WI38 (cell line): ENCODE data around the gene MRFAP1L1.
"Not testable (repeated sequence)": the region's sequence is repeated elsewhere in the genome, so short reads cannot be mapped to it uniquely, and the experiment has no call there.

Experiments
- H3K4me3 ChIP-seq: 2 replicates; pipeline ENCODE4 v1.5.1; 2011; ENCODE audit warnings: low read depth, mild to moderate bottlenecking, control low read depth, low read length
- TF ChIP-seq, protein P1 (sequence below): IDR thresholded peaks from 2 replicates; pipeline ENCODE4 v1.5.1; 2012; ENCODE audit warnings: low read depth, mild to moderate bottlenecking, control low read depth, low read length

MRFAP1L1 gene

DNA sequence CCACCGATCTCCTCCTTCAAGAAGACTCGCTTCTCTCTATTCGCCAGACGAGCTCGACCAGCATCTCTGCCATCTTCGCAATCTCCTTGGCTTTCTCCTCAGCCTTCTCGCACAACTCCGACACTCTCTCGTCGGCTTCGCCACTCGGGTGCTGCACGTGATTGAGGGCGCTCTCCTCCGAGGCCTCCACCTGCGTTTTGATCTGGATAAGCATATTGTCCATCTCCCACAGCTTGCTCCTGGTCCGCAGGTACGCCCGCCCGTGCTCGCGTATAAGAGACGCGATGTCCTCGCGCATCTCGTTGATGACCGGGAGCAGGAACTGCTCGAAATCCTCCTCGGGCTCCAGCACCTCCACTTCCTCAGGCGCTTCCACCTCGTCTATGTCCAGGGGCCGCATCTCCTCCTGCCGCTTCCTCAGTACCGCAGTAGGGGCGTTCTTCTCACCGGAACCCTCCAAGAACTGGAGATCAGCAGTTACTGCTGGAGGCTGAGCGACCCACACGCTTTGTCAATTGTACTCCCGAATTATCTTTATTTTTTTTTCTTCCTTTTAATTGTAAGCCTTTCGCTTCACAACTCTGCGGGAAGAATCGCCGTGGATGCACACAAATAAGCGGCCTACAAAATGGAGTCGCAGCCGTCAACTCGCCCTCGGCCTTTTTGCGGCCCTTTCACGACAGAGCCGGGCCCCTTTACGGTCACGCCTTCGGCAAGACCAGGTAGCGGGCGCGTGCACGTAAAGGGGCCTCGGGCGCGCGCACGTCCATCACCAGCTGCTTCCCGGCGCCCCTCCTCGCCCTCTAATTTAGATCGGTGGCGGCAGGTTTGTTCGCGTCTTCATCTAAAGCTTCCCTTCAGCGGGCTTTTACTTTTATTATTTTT is at the start of gene MRFAP1L1:
Gene MRFAP1L1, minus strand, starts transcription at position 636 of the 885 bp plus-strand sequence. Its CDS starts 236 bp downstream, at position 400.
- TF ChIP-seq, protein P1, sequence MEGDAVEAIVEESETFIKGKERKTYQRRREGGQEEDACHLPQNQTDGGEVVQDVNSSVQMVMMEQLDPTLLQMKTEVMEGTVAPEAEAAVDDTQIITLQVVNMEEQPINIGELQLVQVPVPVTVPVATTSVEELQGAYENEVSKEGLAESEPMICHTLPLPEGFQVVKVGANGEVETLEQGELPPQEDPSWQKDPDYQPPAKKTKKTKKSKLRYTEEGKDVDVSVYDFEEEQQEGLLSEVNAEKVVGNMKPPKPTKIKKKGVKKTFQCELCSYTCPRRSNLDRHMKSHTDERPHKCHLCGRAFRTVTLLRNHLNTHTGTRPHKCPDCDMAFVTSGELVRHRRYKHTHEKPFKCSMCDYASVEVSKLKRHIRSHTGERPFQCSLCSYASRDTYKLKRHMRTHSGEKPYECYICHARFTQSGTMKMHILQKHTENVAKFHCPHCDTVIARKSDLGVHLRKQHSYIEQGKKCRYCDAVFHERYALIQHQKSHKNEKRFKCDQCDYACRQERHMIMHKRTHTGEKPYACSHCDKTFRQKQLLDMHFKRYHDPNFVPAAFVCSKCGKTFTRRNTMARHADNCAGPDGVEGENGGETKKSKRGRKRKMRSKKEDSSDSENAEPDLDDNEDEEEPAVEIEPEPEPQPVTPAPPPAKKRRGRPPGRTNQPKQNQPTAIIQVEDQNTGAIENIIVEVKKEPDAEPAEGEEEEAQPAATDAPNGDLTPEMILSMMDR = no peak
- peak within 1 kb of the TSS; percentile 94 for H3K4me3 ChIP-seq

DNA sequence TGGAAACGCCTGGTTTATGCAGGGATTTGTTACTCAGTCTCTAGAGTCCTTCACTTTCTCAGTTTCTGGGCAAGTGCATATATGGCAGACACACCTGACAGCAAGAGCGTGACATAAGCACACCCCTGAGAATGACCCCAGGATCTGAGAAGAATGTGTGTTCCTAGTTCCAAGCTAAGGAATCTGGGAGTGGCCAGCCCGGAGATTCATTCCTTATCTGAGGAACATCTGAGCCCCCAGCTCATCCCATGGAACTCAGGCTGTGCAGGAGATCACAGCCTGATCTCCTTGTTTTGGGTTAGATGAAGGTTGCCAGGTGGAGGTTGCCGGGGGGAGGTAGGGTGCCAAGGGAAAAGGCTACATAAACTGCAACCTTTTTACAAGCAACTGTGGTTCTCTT is 49.1 kb upstream of the MRFAP1L1 start:
- TF ChIP-seq, protein P1 = no peak
- no peak overlapping the region for H3K4me3 ChIP-seq

DNA sequence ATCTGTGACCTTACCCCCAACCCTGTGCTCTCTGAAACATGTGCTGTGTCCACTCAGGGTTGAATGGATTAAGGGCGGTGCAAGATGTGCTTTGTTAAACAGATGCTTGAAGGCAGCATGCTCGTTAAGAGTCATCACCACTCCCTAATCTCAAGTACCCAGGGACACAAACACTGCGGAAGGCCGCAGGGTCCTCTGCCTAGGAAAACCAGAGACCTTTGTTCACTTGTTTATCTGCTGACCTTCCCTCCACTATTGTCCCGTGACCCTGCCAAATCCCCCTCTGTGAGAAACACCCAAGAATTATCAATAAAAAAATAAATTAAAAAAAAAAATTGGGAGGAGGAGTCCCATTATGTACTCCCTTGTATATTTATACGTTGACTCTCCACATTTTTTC is 46.7 kb upstream of the MRFAP1L1 start:
- H3K4me3 ChIP-seq = not testable (repeated sequence)

DNA sequence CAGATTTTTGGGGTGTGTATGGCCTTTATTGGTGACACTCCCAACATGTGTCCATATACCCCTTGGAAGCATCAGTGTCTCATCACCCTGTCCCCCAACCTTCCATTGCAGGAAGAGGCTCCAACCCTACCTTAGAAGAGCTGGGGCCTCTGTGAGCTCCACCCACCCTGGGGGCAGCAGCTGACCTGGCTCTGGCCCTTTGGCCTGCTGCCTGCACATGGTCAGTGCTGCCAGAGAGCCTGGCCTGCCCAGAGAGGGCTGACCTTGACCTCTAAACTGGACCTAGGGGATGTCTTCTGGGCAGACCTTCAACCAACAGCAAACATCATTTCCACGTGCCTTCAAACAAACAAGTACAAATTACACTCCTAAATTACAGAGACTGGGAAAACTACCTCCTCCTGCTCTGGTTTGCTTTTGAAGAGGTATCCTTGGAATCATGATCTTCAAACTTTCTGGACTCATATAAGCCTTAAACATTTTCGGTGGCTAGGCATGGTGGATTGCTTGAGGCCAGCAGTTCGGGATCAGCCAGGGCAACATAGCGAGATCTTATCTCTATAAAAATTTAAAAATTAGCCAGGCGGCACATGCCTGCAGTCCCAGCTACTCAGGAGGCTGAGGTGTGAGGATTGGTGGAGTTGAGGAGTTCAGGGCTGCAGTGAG is 45.6 kb upstream of the MRFAP1L1 start:
- TF ChIP-seq, protein P1 = no peak
- no peak overlapping the region for H3K4me3 ChIP-seq

DNA sequence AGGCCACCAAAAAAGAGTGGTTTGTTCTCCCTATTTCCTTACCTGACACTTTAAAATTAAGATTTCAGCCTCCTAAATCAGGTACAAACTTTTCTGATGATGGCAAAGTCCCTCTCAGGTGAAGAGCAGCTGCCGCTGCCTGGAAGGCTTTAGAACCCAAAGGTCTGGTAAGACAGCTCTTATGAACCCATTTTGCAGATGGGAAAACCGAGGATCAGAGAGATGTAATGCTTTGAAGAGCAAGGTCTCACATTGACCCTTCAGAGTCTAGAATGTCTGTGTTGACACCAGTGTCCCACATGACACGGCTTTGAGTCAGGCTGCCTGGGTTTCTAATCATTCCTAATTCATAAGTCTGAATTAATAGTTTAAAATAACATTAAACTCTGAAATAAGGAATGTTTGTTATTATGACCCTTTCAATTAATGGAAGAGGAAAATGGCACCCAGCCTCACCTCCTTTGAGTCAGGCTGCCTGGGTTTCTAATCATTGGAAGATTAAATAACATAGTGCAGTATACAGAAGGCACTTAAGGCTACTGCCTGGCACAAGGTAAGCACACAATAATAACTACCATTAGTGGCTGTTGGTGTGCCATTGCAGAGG is 44.9 kb upstream of the MRFAP1L1 start:
- TF ChIP-seq, protein P1 = no peak
- no peak overlapping the region for H3K4me3 ChIP-seq

DNA sequence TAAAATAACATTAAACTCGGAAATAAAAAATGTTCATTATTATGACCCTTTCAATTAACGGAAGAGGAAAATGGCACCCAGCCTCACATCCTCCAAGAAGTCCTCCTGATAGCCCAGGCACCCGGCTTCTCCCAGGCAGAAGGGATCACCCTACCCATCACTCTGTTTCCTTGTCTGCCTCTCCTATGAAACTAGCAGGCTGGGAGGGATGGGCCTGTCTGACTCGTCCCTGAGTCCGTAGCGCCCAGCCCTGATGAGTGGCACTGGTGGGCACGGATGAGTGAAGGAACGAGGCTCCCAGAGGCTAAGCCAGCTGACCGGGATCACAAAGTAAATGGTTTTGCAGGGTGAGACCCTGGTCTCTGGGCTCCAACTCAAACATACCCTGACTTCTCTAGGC is 44.2 kb upstream of the MRFAP1L1 start:
- TF ChIP-seq, protein P1 = no peak
- H3K4me3 ChIP-seq = no peak overlapping the region

DNA sequence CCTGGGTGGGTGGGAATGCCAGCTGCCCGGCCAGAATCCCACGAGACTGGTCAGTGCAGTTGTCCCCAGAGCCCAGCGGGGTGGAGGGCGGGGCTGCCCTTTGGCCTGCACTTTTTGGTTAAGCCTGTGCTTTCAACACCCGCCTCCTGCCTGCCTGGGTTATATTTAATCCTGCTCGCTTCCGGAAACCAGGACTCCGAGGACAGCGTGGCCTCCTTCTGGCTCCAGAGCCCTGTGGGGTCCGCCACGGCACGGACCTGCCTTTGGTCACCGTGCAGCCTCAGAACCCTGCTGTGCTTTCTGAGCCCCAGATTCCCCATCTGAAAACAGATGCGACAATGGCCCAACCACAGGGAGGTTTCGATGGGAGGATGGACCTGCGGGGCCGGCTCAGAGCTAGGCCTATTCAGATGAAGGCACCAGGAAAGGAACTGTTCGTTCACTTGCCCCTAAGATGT is 43.5 kb upstream of the MRFAP1L1 start:
- TF ChIP-seq, protein P1 = no peak
- H3K4me3 ChIP-seq = no peak overlapping the region
